HS-5 (cell line): ENCODE results near the gene SLC6A8.
"Not testable (repeated sequence)": the region's sequence is repeated elsewhere in the genome, so short reads cannot be mapped to it uniquely, and the experiment has no call there.

Experiments used
- DNase-seq: peaks from one replicate; pipeline ENCODE4 v3.0.0-alpha.2; 2012; ENCODE audit warnings: low read depth

SLC6A8 gene

DNA sequence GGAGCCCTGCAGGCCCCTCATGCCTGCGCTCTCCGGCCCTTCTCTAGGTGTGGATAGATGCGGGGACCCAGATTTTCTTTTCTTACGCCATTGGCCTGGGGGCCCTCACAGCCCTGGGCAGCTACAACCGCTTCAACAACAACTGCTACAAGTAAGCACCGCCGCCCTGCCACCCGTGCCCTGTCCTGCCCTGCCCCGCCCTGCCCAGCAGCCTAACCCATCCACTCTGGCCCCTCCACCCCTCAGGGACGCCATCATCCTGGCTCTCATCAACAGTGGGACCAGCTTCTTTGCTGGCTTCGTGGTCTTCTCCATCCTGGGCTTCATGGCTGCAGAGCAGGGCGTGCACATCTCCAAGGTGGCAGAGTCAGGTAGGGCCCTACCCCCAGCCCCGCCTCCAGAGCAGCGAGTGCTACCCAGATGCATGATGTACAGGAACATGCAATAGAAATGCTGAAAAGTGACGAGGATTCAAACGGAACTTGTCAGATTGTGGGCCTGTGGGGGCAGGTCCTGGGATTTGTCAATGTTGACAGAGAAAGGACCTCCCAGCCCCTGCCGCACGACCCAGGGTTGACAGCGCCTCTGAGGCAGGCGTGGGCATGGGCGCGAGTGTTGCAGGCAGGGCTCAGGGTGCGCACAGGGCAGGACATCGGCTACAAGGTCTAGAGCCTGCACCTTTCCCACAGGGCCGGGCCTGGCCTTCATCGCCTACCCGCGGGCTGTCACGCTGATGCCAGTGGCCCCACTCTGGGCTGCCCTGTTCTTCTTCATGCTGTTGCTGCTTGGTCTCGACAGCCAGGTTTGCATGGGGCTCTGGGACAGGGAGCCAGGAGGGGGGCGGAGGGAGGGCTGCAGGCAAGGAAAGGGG is 5.7 kb downstream of the SLC6A8 start:
- DNase-seq: no peak

DNA sequence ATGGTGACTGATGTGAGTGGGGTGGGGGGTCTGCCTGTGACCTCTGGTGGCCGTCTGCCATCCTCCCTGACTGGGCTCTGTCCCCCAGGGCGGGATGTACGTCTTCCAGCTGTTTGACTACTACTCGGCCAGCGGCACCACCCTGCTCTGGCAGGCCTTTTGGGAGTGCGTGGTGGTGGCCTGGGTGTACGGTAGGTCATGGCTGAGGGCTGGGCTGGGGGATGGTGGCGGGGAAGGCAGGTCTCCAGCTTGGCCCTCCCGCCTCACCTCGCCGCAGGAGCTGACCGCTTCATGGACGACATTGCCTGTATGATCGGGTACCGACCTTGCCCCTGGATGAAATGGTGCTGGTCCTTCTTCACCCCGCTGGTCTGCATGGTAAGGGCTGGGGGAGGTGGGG is 6.5 kb downstream of the SLC6A8 start:
- not testable (repeated sequence) for DNase-seq

DNA sequence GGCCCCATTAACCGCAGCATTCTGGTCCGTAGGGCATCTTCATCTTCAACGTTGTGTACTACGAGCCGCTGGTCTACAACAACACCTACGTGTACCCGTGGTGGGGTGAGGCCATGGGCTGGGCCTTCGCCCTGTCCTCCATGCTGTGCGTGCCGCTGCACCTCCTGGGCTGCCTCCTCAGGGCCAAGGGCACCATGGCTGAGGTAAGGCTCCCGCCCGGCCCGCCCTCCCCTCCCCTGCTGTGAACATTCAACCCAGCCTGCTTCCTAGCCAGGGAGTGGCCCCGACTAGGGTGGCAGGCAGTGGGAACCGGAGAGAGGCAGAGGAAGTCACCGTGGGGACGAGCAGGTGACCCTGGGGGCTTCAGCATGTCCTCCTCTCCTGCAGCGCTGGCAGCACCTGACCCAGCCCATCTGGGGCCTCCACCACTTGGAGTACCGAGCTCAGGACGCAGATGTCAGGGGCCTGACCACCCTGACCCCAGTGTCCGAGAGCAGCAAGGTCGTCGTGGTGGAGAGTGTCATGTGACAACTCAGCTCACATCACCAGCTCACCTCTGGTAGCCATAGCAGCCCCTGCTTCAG is 7.1 kb downstream of the SLC6A8 start:
- no peak for DNase-seq

DNA sequence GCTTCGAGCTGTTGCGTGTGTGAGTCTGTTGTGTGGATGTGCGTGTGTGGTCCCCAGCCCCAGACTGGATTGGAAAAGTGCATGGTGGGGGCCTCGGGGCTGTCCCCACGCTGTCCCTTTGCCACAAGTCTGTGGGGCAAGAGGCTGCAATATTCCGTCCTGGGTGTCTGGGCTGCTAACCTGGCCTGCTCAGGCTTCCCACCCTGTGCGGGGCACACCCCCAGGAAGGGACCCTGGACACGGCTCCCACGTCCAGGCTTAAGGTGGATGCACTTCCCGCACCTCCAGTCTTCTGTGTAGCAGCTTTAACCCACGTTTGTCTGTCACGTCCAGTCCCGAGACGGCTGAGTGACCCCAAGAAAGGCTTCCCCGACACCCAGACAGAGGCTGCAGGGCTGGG is 8.4 kb downstream of the SLC6A8 start:
- DNase-seq: no peak

DNA sequence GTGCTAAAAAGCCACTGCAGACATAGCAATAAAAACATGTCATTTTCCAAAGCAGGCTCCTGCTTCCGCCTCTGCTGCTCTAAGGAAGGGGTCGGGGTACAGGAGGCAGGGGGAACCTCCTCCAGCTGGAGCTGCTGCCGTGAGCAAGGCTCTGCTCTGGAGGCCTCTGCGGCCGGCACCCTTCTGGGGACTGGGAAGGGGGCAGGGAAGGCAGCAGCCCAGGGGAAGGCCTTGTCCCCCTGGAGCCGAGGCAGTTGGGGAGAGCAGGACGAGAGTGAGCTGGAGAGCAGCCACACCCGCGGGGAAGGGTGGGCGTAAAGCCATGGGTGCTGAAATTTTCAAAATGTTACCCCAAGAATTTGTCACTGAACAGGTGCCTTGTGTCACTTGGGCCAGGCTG is 8.8 kb downstream of the SLC6A8 start:
- not testable (repeated sequence) for DNase-seq

DNA sequence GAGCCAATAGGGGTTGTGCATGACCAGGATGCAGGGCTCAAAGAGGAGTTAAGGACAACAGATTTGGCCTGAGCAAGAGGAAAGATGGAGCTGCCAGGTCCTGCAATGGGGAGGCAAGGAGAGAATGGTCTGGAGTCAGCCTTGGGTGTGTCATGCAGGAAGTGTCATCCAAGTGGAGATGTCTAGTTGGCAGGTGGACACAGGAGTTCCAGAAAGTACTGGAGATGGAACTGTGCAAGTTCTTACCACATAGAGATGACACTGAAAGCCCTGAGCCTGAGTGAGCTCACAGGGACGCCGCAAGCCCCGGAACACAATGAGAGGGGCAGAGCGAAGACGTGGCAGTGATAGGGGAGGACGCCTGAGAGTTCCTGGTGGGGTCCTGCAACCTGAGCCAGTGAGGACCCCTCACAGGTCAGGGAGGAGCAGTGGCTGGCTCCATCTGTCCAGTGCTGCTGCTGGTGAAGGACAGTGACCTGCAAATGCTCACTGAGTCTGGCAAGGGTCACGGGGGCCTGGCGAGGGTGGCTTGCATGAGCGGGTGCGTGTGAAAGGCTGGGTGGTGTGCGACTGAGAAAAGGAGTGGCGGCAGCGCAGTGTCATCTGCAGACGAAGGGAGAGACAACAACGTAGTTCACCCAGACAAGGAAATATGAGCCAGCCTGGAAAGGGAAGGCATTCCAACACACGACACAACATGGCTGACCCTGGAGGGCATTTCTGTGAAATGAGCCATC is 9.4 kb downstream of the SLC6A8 start:
- DNase-seq: not testable (repeated sequence)

DNA sequence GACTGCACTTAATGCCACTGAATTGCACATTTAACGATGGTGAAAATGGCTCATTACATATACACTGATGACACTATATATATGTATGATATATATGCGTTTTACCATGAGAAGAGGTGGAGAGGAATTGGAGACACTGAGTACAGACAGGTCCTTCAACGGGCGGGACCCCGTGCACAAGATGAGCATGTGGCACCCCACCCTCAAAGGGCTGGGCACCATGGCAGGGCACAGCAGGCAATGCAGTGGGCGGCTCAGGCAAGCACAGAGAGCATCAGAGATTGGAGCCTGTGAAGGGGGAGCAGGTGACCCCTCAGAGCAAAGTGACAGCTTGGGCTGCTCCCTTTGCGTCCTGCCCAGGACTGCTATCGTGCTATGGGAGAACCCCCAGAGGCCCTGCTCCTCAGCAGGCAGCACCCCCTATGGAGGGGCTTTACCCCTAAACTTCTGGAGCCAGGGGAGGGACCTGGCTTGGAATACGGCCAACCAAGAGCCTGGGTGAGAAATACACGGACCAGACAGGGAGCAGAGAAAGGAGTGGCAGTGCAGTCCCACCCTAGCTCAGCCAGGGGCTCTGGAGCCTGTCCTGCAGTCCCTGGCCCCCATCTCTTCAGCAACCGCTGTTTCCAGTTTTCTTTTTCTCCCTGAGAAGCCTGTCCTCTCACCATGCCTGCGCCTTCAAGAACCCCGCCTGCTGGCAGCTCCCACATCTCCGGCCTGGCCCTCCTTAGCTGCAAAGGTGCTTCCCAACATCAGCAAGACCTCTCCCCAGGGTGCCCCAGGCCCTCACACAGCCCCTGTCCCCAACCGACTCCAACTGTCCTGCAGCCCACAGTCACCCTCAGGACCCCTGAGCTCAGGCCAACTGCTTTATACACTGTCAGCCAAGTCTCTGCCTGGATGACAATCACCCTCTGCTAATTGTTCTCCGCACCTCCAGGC is 10.5 kb downstream of the SLC6A8 start:
- no peak for DNase-seq

DNA sequence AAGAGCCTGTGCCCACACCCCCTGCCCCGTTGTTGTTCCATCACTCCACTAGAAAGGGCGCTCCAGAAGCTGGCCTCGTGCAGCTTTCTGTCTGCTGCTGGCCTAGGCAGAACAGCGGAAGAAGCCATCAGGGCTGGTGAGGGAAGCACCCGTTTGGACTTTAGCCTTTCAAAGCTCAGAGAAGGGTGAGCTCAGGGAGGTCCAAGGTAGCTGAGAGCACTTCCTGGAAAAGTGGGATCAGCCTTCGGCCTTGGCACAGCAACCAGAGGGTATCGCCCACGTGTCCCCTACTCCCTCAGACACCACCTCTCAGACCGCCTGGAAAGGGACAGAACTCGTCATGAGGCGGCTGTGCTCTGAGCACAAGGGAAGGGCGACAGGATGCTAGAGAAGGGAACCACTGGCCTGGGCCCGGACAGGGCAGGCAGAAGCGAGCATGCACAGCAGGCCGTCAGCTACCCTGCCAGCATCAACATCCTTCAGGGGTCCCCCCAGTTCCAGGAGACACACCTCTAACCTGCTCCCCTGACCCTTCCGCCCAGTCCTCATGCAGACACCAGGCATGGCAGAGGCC is 11.6 kb downstream of the SLC6A8 start:
- not testable (repeated sequence) for DNase-seq

DNA sequence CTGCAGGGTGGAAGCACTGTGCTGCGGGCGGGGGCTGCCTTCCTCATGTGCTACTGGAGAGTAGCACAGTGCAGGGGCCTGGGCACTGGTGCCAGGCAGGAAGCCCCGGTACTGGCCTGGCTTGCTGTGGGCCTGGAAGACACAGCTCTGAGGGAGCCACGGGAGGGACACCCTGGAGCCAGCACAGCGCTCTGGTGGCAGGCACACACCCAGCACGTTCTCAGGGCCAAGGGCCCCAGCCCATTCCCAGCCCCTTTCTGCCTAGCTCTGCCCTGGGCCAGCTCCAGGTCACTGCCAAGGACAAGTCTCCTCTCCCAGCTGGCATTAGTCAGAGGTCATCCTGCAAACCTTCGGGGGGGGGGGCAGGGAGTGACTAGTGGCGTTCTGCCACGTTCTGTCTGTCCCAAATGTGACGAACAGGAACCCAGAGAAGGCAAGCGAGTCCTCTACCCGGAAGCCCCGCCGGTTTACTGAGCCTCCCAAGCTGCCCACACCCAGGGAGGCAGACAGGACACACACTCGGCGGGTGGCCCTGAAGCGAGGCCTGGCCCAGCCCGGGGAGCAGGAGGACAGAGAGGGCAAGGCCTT is 12.2 kb downstream of the SLC6A8 start:
- DNase-seq: not testable (repeated sequence)

DNA sequence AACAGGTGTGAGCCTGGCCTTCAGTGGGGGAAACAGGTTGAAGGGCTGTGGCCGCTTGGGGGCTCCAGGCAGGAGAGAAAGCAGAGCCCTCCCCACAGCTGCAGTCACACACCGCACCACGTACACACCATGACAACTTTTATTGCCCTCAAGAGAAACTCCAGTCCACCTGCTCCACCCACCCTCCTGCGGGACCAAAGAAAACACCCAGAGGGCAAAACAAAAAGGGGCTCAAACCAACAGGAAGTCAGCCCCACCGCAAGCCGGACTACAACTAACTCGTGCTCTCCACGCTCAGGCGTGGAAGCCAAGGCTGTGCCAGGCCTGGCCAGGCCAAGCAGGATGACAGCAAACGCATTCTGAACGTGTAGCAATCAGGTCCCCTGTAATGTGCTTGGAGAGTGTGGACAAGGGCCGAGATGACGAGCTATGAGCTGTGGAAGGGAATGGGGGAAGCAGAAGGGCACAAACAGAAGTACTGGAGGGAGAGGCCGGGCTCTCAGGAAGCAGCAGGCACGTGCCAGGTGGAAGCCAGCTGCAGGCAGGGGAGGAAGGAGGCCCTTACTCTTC is 12.7 kb downstream of the SLC6A8 start:
- DNase-seq: no peak

DNA sequence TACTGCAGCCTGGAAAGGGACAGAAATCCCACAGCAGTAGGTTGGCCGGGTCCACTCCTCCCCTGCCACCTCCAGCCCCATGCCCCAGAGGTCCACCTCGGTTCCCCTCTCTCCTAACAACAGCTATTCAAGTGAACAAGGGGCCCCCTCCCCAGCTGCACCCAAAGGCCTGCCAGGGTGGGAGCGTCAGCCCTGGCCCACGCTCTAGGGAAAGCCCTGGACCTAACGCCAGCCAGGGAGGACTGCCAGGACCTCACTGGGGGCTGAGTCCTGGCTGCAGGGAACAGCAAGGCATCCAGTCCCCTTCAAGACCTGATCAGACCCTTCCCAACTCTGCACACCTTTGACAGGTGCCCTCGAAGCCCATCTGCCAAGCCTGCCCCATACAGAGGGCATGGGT is 13.2 kb downstream of the SLC6A8 start:
- no peak for DNase-seq

DNA sequence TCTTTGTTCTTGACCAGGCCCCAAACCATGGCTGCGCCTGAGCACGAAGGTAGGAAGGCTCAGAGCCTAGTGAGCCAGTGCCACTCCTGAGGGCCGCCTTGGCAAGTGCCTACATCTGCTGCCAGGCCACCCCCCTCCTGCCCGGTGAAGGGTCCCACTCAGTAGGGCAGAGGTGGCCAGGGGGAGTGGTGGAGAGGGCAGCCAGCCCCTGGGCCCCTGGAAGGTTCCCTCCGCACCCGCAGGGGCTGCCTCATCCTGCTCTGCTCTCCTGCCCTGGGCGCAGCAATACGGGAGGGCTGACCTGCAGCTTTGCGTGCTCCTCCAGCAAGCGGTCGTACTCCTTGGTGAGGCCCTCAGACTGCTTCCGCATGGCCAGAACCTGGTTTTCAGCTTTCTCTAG is 14.0 kb downstream of the SLC6A8 start:
- no peak for DNase-seq

DNA sequence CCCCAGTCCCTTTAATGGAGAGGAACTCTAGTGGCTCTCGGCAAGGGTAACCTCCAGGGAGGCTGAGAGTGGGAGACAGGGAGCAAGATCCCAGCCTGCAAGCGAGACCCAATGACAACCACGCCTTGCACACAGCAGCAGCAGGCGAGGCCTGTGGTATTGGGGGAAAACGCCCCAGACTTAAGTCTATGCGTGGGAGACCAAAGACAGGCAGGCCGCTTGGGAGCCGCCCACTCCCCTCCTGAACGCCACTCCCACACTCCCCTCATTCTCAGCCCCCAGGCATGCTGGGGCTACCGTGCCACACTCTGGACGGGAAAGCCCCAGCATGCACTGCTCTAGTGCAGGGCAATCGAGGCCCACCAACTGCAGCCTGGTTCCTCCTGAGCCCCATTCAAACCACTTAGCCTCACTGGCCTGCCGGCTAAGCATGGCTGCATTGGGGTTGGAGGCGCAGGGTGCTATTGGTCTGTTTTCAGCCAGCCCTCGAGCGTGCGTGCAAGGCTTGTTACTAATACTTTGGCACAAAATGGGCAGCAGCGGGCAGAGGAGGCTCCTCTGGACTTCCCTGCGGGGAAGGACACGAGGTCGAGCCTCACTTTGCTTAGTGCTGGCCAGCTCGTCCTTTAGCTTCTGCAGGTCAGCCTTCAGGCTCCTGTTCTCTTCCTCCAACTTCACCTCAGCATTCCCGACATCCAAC is 14.8 kb downstream of the SLC6A8 start:
- DNase-seq: no peak

DNA sequence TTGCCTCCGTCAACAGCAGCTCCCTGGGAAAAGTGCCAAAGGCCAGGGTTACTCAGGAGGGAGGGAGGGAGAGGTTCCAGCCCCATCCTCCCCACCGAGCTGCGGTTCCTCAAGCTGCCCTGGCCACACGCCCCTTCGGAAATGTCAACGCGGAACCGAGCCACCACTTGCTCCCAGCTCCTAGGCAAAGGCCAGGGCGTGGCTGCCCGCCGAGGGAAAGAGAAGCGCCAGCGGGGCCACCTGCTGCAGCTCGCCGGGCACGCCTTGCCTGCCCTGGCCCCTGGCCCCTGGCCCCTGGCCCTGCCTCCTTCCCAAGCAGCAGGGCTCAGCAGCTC is 15.3 kb downstream of the SLC6A8 start:
- no peak for DNase-seq

DNA sequence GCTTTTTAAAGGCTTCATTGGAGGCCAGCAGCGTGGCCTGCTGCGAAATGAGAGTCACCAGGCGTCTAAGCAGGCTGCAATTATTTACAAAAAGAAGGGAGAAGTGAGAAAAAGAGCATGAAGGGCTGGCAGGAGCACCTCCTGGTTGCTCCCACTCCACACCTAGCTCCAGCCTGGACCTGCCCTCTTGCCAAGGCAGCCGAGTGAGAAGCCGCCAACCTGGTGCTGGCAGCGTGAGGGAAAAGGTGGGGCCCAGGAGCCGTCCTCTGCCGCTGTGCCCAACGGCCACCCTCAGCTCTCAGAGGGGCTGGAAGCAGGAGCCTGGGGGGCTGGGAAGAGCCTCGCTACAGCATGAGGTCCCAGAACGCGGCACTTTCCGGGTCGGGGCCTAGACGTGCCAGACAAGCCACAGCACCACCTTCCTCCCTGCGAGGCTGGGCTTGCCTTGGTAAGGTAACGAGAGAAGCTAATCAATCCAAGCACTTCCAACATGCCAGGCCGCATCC is 16.3 kb downstream of the SLC6A8 start:
- no peak for DNase-seq

DNA sequence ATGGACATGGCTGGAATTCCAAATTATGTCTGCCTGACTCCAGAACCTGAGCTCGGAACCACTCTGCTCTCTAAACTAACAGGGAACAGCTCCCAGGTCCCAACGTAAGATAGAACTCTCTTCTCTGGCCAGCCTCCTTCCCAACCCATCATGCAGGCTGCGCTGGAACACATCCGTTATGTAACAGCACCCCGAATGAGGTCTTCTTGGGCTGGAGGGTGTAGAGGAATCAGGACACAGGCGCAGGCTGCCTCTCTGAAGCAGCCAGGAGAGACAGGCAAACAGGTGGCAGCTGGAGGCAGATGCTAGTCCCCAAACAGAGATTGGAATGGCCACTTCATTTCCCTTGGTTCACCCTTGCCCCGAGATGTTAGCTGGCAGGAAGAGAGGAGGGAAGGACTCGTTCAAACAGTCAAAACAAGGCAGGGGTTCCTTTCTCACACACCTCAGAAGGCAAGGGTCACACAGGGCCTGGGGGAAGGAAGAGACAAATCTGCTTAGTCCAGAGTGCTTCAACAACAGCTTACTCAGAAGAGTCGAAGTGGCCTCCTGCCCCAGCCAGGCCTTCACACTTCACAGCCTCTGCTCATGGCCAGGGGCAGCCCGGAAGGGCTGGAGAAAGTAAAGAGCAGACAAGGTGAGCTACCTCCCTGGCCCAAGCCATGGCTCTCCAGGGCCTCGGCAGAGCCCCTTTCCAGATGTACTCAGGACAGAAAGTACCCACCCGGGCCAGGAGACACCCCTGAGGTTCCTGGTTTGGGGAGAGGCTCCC is 17.1 kb downstream of the SLC6A8 start:
- not testable (repeated sequence) for DNase-seq

DNA sequence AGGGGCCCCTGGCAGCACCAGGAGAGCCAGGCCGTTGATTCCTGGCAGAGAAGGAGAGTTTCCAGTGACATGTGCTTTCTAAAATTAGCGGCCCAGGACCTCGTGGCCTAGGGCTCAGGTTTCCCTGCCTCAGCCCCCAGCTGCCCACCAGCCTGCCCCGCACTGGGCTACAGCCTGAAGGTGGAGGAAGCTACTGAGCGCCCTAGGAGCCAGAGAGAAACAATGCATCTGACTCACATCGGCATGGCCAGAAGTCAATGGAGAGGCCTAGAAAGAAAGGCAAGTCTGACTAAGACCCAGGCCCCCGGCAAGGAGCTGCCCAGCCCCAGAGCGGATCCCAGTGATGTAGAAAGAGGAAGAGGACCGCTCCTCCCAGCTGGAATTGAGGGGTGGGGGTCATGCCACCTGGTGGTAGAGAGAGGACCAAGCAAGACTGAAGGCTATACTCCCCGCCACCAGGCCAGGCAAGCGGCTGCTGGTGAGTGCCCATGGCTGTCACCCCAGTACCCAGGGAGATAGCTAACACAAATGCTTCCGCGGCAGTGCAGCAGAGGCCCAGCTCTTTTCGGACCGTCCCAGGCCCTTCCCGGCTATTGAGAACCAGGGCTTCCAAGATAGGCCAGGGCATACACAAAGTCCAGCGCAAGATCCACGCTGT is 17.8 kb downstream of the SLC6A8 start:
- DNase-seq: not testable (repeated sequence)

DNA sequence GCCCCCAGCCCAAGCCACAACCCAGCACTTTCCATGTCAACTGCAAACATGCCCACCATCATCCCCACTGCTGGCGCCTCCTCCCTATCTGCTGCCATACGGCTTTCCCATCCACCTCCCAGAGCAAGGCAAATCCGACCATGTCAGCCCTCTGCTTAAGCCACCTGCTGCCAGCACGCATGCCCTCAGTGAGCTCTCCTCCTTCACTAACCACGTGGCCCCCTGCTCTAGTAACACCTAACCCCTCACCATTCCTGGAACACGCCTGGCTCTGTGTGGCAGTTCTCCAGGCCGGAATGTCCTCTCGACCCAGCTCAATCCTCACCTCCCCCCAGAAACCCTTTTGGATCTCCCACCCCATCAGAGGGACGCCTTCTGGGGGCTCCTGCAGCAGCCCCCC is 19.1 kb downstream of the SLC6A8 start:
- no peak for DNase-seq

DNA sequence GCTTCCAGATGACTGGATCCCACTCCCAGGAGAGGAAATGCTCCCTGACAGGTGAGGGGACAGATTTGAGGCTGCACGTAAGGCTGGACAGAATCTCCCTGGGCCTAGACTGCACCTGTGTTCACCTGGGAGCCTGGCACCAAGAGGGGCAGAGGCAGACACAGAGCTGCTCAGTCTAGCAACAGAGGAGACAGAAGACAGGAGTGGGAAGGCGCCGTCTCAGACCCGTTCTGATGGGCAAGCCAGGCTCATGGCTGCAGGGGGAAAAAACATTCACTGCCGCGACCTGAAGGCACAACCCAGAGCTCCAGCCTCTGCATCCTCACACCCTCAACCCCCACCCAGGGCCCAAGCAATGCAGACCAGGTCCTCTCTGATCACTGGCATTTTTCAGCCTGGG is 19.7 kb downstream of the SLC6A8 start:
- no peak for DNase-seq
